GM12891 (cell line): ENCODE results near the gene PRM1.

Source experiments
- PAX5 ChIP-seq: IDR thresholded peaks from 2 replicates; pipeline ENCODE4 v1.6.1; 2011; ENCODE audit warnings: low read length, moderate library complexity, mild to moderate bottlenecking; ENCODE audit not compliant: insufficient read depth, severe bottlenecking
- POLR2A ChIP-seq: IDR thresholded peaks from 2 replicates; pipeline ENCODE4 v1.6.1; 2011; ENCODE audit warnings: low read depth, low read length, control low read depth
- POLR2AphosphoS5 ChIP-seq: IDR thresholded peaks from 2 replicates; pipeline ENCODE4 v1.6.1; 2011; ENCODE audit warnings: low read depth, low read length, control low read depth
- TAF1 ChIP-seq: IDR thresholded peaks from 2 replicates; pipeline ENCODE4 v1.6.1; 2011; ENCODE audit warnings: low read depth, low read length, control low read depth

DNA sequence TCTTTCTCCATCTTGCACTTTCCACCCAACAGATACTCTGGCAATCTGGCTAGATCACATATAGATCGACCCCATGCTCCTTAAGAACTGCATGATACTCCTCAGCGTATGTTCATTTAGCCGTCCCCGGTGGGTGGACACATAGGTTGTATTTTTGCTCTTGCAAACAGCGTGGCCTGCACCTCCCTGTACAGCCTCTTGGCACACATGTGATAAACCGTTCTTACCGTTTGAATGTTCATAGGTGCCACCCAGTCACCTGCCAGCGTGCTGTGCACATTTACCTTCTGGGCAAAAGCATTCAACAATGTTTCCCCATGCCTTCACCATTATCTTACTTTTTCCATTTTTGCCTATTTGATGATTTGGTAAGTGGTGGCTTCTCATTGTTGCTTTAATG lies 18.2 kb downstream of the PRM1 start:
- no peak for TF ChIP-seq POLR2AphosphoS5
- TF ChIP-seq POLR2A: no peak
- no peak for TF ChIP-seq TAF1
- TF ChIP-seq PAX5: no peak
